Osteoblast (primary cell): ENCODE measurements around the gene SPATC1L. TPM values are rescaled to one million over a fixed set of nuclear protein-coding genes. Genes with fewer than 3 reads are reported as not detected.

Source experiments
- DNase-seq: peaks from one replicate; pipeline ENCODE4 v3.0.0; 2011; ENCODE audit warnings: low spot score, mixed read lengths; ENCODE audit not compliant: insufficient read length; ENCODE audit errors: missing footprints
- H2AFZ ChIP-seq: 2 replicates; pipeline ENCODE4 v1.6.0; 2011; ENCODE audit warnings: mild to moderate bottlenecking, low read length
- H3K27ac ChIP-seq: 2 replicates; pipeline ENCODE4 v1.5.1; 2011; ENCODE audit warnings: mild to moderate bottlenecking, low read depth, low read length, moderate library complexity
- H3K27me3 ChIP-seq: 2 replicates; pipeline ENCODE4 v1.6.0; 2012; ENCODE audit warnings: mild to moderate bottlenecking, control low read depth, inconsistent platforms, low read length, moderate library complexity; ENCODE audit not compliant: insufficient read depth
- H3K36me3 ChIP-seq: 2 replicates; pipeline ENCODE4 v1.5.1; 2011; ENCODE audit warnings: mild to moderate bottlenecking, low read length, control low read depth, moderate library complexity; ENCODE audit not compliant: insufficient read depth
- H3K4me1 ChIP-seq: 2 replicates; pipeline ENCODE4 v1.5.1; 2011; ENCODE audit warnings: mild to moderate bottlenecking, low read length, control low read depth, moderate library complexity; ENCODE audit not compliant: insufficient read depth
- H3K4me2 ChIP-seq: 2 replicates; pipeline ENCODE4 v1.6.0; 2011; ENCODE audit warnings: mild to moderate bottlenecking, low read length; ENCODE audit not compliant: insufficient read depth
- H3K4me3 ChIP-seq: fragments of 200-600 bp; sonication (generic); 3 replicates; pipeline ENCODE4 v1.5.1; 2012; ENCODE audit warnings: mild to moderate bottlenecking, low read length, inconsistent platforms; ENCODE audit not compliant: insufficient read depth
- H3K79me2 ChIP-seq: 2 replicates; pipeline ENCODE4 v1.6.0; 2012; ENCODE audit warnings: mild to moderate bottlenecking, low read length, control low read depth, inconsistent platforms; ENCODE audit not compliant: insufficient read depth
- H3K9me3 ChIP-seq: 2 replicates; pipeline ENCODE4 v1.5.1; 2011; ENCODE audit warnings: low read depth, low read length, control low read depth
- H4K20me1 ChIP-seq: 2 replicates; pipeline ENCODE4 v1.6.0; 2012; ENCODE audit warnings: mild to moderate bottlenecking, low read length, control low read depth; ENCODE audit not compliant: insufficient read depth
- CTCF ChIP-seq: IDR thresholded peaks from 2 replicates; pipeline ENCODE4 v1.5.1; 2011; ENCODE audit warnings: mild to moderate bottlenecking, low read depth, low read length, moderate library complexity; ENCODE audit errors: extremely low read depth
- total RNA-seq: library from RNA; depleted of rRNA; stranded (reverse); fragments of >200 nt; gene quantifications from 2 replicates; pipeline ENCODE4 v1.2.3, GENCODE V29; 2012

The SPATC1L gene
- total RNA-seq, 1 donor: 6.9 TPM

- H4K20me1 ChIP-seq: no peaks in the 10 kb centered on the region
- DNase-seq: peak; percentile 99
- H3K4me3 ChIP-seq: peak overlapping the region; percentile 63
- no peaks in the 10 kb centered on the region for H3K36me3 ChIP-seq
- no peaks in the 10 kb centered on the region for H3K9me3 ChIP-seq
- H2AFZ ChIP-seq: peak overlapping the region; percentile 90
- peak overlapping the region; percentile 82 for H3K4me2 ChIP-seq
- H3K27me3 ChIP-seq: no peaks in the 10 kb centered on the region
- no peak overlapping the region for H3K27ac ChIP-seq
- no peaks in the 10 kb centered on the region for H3K79me2 ChIP-seq
- TF ChIP-seq CTCF: peak; percentile 88
- peaks cover 4% of the 10 kb centered on the region for H3K4me1 ChIP-seq
Measured at GRCh38 chr21:46153247-46154154, 30.8 kb downstream of the SPATC1L start.

DNA sequence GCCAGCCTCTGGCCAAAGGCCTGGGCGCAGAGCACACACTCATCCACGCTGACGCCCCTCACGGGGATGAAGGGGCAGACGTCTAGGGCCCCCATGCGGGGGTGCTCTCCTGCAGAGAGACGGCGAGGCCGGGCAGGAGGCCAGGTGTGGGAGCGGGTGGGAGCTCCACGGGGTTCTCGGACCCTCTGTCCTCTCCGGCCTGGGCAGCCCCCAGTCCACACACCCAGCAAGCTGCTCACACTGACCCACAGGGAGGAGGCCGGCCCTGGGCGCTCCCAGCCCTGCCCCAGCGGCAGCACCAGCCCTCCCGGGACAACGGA lies 31.4 kb downstream of the SPATC1L start:
- Histone ChIP-seq H3K36me3 (no peaks in the 10 kb centered on the region), H3K4me2 (peak overlapping the region; percentile 82), H3K79me2 (no peaks in the 10 kb centered on the region), H3K4me1 (peaks cover 4% of the 10 kb centered on the region), H3K27me3 (no peaks in the 10 kb centered on the region), H3K27ac (no peak overlapping the region), H3K9me3 (no peaks in the 10 kb centered on the region), H2AFZ (peak overlapping the region; percentile 90), H4K20me1 (no peaks in the 10 kb centered on the region), H3K4me3 (peak overlapping the region; percentile 63)
- DNase-seq: no peak
- no peak for TF ChIP-seq CTCF

- no peak overlapping the region for H3K4me3 ChIP-seq
- H3K36me3 ChIP-seq: no peaks in the 10 kb centered on the region
- H3K4me2 ChIP-seq: peak overlapping the region; percentile 82
- no peaks in the 10 kb centered on the region for H3K79me2 ChIP-seq
- no peak overlapping the region for H3K27ac ChIP-seq
- H3K4me1 ChIP-seq: peaks cover 4% of the 10 kb centered on the region
- peak; percentile 80 for DNase-seq
- H3K9me3 ChIP-seq: no peaks in the 10 kb centered on the region
- H2AFZ ChIP-seq: no peak overlapping the region
- no peak for TF ChIP-seq CTCF
- no peaks in the 10 kb centered on the region for H3K27me3 ChIP-seq
- no peaks in the 10 kb centered on the region for H4K20me1 ChIP-seq
Measured at GRCh38 chr21:46151989-46152926, 32.0 kb downstream of the SPATC1L start.
